ENCODE results near the gene NDC80.
"Not testable (repeated sequence)": the region's sequence is repeated elsewhere in the genome, so short reads cannot be mapped to it uniquely, and the experiment has no call there.

Gene NDC80

GRCh38 chr18:2625217-2625616 lies 53.9 kb downstream of the NDC80 start:
- no peak for DNase-seq (ENCODE audit: low read depth in 4 of 4, low spot score in 1 of 4)

- DNase-seq (ENCODE audit: low read depth in 4 of 4, low spot score in 1 of 4): no peak
Observed at GRCh38 chr18:2627821-2628276, 56.5 kb downstream of the NDC80 start.

- DNase-seq (ENCODE audit: low read depth in 4 of 4, low spot score in 1 of 4): no peak
Observed at GRCh38 chr18:2629003-2629402, 57.6 kb downstream of the NDC80 start.

- no peak for DNase-seq (ENCODE audit: low read depth in 4 of 4, low spot score in 1 of 4)
Observed at GRCh38 chr18:2635586-2635985, 64.2 kb downstream of the NDC80 start.

GRCh38 chr18:2636126-2636631 lies 64.8 kb downstream of the NDC80 start:
- DNase-seq (ENCODE audit: low read depth in 4 of 4, low spot score in 1 of 4): no peak

- DNase-seq (ENCODE audit: low read depth in 4 of 4, low spot score in 1 of 4): no peak
Observed at GRCh38 chr18:2641638-2642037, 70.3 kb downstream of the NDC80 start.

GRCh38 chr18:2642771-2643170 lies 71.4 kb downstream of the NDC80 start:
- DNase-seq (ENCODE audit: low read depth in 4 of 4, low spot score in 1 of 4): no peak

- DNase-seq (ENCODE audit: low read depth in 4 of 4, low spot score in 1 of 4): no peak
Observed at GRCh38 chr18:2644535-2644934, 73.2 kb downstream of the NDC80 start.

- no peak for DNase-seq (ENCODE audit: low read depth in 4 of 4, low spot score in 1 of 4)
Observed at GRCh38 chr18:2651981-2652380, 80.6 kb downstream of the NDC80 start.

GRCh38 chr18:2653467-2653866 lies 82.1 kb downstream of the NDC80 start:
- no peak for DNase-seq (ENCODE audit: low read depth in 4 of 4, low spot score in 1 of 4)

- no peak for DNase-seq (ENCODE audit: low read depth in 4 of 4, low spot score in 1 of 4)
Observed at GRCh38 chr18:2654169-2654927, 83.0 kb downstream of the NDC80 start.

GRCh38 chr18:2654928-2655177 lies 83.5 kb downstream of the NDC80 start:
- DNase-seq (ENCODE audit: low read depth in 4 of 4, low spot score in 1 of 4): peak in 3 of 4 experiments; percentile 52 to 64 (median 54)

GRCh38 chr18:2655178-2655953 lies 84.0 kb downstream of the NDC80 start, which contains the start of gene SMCHD1:
Gene SMCHD1, plus strand, starts transcription at chr18:2655726. Its CDS starts 350 bp downstream, at chr18:2656076.
- DNase-seq (ENCODE audit: low read depth in 4 of 4, low spot score in 1 of 4): peak; percentile 86 to 93 (median 89)

GRCh38 chr18:2655954-2656236 lies 84.5 kb downstream of the NDC80 start:
- DNase-seq (ENCODE audit: low read depth in 4 of 4, low spot score in 1 of 4): no peak

- DNase-seq (ENCODE audit: low read depth in 4 of 4, low spot score in 1 of 4): peak in 2 of 4 experiments; percentile 14 to 34
Observed at GRCh38 chr18:2656237-2656980, 85.1 kb downstream of the NDC80 start.

- DNase-seq (ENCODE audit: low read depth in 4 of 4, low spot score in 1 of 4): no peak
Observed at GRCh38 chr18:2656981-2657512, 85.7 kb downstream of the NDC80 start.

- DNase-seq (ENCODE audit: low read depth in 4 of 4, low spot score in 1 of 4): no peak
Observed at GRCh38 chr18:2657788-2658458, 86.6 kb downstream of the NDC80 start.

- DNase-seq (ENCODE audit: low read depth in 4 of 4, low spot score in 1 of 4): not testable (repeated sequence)
Observed at GRCh38 chr18:2660849-2661248, 89.5 kb downstream of the NDC80 start.

GRCh38 chr18:2662288-2662687 lies 90.9 kb downstream of the NDC80 start:
- not testable (repeated sequence) for DNase-seq (ENCODE audit: low read depth in 4 of 4, low spot score in 1 of 4)

GRCh38 chr18:2662990-2663389 lies 91.6 kb downstream of the NDC80 start:
- DNase-seq (ENCODE audit: low read depth in 4 of 4, low spot score in 1 of 4): no peak
